ENCODE measurements around the gene MAPKBP1.

GRCh38 chr15:41832875-41833274 lies 58.6 kb downstream of the MAPKBP1 start:
- TF ChIP-seq POLR2AphosphoS5 (IDR thresholded peaks at IDR 0.05), result peak; percentile 37 to 70 (median 54)
- TF ChIP-seq POLR2A (IDR thresholded peaks at IDR 0.05), result no peak
- no peak for TF ChIP-seq CTCF (IDR thresholded peaks at IDR 0.05)
- TF ChIP-seq EP300 (IDR thresholded peaks at IDR 0.05), result no peak
